ENCODE results near the gene RAPGEF4.

RAPGEF4 gene

GRCh38 chr2:173095356-173095755 lies 359.7 kb downstream of the RAPGEF4 start:
- no peak for DNase-seq (ENCODE audit: low read depth)

- no peak for DNase-seq (ENCODE audit: low read depth)
Observed at GRCh38 chr2:173099271-173099670, 363.6 kb downstream of the RAPGEF4 start.

GRCh38 chr2:173099804-173100203 lies 364.2 kb downstream of the RAPGEF4 start:
- DNase-seq (ENCODE audit: low read depth), result no peak

- DNase-seq (ENCODE audit: low read depth), result no peak
Observed at GRCh38 chr2:173101687-173102086, 366.0 kb downstream of the RAPGEF4 start.

Measured in activated T-helper 1 cell treated with Interleukin-2 at 50 U/mL for 16 hours (primary cell).